Putamen (tissue), 1 donor: ENCODE measurements around the gene RAPGEF3.

Experiments used
- DNase-seq: peaks from one replicate; pipeline ENCODE4 v3.0.0-alpha.2; 2016; ENCODE audit warnings: low spot score

RAPGEF3 gene

GRCh38 chr12:47755655-47756562, 2.8 kb downstream of the RAPGEF3 start:
- DNase-seq: no peak

DNA sequence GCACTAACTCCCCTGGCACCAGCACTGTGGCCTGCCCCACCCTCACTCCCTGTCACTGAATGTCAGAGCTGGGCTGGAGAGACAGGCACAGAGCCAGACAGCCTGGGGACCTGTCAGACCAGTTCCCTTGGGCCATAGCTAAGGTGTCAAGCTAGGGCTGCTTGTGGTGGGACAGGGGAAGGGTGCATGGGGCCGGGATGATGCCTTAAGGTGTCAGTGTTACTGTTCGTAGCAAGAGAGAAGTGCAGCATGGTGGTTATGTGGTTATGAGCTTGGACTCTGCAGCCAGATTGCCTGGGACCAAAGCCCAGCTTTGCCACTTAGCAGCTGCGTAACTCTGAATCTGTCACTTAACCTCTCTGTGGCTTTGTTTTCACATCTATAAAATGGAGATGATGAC, 3.8 kb downstream of the RAPGEF3 start:
- DNase-seq: no peak

DNA sequence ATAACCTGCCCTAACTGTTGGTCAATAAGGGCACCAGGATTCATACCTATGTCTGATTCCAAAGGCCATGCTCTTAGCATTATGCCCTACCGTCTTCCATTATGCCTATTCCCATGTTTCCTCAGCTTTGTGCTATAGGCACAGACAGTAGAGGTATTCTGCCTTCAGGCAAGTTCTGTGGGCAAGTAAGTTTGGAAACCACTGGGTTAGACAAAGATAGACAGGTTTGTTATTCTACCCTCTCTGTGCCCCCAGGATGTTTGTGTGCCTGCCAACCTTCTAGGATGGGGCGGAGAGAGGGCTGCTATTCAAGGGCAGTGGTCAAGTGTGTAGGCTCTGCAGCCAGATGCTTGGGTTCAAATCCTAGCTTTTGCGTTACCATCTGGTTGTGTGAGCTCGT, 4.6 kb downstream of the RAPGEF3 start:
- DNase-seq: no peak

GRCh38 chr12:47753021-47754001, 5.4 kb downstream of the RAPGEF3 start:
- DNase-seq: no peak

- no peak for DNase-seq
Observed at GRCh38 chr12:47752552-47752951, 6.1 kb downstream of the RAPGEF3 start.

DNA sequence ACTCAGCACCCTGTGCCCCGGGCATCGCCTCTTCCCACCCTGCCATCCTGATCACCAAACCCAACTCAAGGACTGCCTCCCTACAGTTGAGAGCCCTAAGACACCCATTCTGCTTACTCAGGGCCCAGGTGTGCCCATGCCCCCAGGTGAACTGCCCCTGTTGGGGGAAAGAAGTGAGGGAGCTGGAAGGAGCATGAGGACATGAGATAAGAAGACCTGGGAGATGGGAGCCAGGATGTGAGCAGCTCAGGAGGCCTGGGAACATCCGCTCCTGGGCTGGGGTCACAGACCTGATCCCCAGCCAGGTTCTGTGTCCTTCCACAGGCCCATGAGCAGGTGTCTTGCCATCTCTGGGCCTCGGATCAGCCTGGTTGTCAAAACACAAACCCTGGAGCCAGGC, 6.6 kb downstream of the RAPGEF3 start:
- no peak for DNase-seq

DNA sequence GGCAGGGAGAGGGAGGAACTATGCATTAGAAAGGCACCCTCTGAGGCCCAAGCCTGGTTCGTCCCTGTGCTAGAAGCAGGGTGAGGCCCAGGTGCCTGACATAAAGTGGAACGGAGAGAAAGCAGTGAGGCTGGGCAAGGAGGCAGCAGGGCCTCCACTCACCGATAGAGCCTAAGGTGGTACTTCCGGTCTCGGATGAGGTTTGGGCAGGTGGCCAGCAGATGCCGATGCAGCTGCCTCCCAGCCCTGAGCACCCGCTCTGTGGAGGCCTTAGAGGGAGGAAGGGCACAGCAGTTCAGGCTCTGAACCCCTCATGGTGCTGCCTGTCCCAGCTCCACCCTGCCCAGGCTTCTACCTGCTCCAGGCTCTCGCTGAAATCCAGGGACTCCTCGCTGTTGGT, 7.1 kb downstream of the RAPGEF3 start:
- DNase-seq: no peak

DNA sequence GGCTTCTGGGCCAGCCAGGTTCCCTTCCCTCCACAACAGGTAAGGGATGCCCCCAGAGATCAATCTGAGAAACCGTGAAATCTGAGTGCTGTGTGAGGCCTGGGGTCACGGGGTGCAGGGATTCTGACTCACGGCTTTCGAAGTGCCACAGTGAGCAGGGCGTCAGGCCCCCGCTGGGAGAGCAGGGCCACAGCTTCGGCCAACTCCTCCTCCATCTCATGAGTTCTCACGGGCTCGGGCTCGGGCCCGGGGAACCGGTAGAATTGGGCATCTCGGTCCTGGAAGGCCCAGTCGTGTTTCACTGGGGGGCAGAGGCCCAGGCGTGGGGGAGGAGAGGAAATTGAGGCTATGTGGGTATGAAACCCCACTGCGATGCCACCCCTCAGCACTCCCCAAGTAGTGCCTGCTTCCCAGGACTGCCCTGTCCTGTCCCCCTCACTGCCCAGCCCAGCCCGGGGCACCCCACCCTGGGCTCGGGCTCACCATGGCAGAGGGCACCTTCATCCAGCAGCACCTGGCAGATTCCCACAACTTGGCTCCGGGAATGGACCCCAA, 7.7 kb downstream of the RAPGEF3 start:
- DNase-seq: no peak

DNA sequence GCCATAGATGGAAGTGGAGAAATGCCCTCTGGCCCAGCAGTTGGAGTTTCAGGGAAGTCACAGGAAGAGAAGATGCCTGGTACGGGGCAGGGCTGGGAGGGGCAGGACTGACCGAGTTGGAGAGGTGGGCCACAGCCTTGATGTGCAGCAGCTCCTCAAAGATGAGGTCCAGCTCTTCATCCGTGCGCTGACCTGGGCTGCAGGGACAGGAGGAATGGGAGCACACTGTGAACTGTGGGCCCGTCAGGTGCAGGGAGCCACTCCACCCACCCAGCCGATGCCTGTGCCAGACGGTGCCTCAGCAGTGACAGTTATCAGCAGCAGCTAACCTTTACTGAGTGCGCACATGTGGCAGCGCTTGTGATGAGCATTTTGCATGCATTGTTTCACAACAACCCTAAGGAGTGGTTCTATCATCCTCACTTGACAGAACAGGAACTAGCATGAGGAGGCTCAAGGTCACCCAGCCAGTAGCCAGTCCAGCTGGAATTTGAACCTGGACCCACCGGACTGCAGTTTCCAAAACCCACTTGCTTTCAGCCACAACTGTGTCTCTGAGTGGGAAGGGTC, 8.4 kb downstream of the RAPGEF3 start:
- no peak for DNase-seq

- DNase-seq: no peak
Observed at GRCh38 chr12:47748899-47749298, 9.8 kb downstream of the RAPGEF3 start.

GRCh38 chr12:47748507-47748828, 10.2 kb downstream of the RAPGEF3 start:
- no peak for DNase-seq

DNA sequence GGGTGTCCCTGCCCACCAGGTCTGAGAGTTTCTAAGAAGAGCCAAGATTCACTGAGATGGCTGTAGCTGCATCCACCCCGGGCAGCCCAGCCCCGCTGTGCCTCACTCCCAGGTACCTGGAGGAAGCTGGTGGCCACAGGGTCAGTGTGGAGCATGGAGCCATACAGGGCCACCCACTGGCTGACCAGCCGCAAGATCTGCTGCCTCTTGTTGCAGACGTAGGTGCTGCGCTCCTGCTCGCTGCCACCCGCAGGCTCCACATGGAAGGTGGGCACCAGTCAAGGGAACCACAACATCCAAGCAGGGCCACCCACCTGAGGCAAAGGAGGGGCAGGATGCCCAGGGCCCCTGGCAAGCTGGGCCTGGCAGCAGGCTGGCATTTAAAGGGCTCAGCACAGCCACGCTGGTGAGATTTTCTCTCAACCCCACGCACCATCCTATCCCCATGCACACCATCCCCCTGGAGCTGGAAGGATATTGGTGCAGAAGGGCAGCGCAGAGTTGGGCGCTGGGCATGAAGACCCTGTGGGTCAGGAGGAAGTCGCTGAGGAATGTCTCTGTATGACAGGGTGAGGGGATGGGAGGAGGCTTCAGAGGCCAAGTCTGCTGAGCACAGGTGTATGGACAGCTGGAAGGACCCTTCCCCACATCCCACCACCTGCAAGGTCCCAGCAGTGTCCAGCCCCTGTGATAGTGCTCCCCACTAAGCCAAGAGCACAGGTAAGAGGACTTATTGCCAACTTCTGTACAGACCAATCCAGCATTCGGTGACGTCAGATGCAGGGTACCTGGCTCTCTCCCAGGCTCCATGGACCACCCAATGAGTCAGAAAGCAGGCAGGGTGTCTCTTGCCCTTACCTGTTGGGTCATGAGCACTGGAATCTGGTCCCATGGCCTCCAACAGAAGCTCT, 10.8 kb downstream of the RAPGEF3 start:
- no peak for DNase-seq

GRCh38 chr12:47747126-47747525, 11.6 kb downstream of the RAPGEF3 start:
- DNase-seq: no peak

DNA sequence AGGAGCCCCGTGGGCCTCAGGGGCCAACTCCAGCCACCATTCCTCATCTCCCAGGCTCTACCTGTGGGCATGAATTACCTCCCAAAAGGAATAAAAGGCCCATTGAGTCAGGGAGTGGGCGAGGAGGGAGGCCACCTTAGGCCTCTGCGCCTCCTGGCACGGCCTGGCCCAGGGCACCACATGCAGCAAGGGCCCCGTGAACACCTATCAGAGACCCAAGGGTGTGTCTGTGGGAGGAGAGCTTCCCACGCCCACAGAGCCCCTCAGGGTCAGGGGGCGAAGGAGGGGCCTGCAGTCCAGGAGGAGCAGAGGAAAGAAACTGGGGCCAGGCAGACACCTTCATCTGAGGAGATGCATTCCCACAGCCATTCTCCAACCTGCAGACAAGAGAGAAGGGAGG, 12.2 kb downstream of the RAPGEF3 start:
- no peak for DNase-seq

GRCh38 chr12:47746073-47746472, 12.6 kb downstream of the RAPGEF3 start:
- DNase-seq: no peak

DNA sequence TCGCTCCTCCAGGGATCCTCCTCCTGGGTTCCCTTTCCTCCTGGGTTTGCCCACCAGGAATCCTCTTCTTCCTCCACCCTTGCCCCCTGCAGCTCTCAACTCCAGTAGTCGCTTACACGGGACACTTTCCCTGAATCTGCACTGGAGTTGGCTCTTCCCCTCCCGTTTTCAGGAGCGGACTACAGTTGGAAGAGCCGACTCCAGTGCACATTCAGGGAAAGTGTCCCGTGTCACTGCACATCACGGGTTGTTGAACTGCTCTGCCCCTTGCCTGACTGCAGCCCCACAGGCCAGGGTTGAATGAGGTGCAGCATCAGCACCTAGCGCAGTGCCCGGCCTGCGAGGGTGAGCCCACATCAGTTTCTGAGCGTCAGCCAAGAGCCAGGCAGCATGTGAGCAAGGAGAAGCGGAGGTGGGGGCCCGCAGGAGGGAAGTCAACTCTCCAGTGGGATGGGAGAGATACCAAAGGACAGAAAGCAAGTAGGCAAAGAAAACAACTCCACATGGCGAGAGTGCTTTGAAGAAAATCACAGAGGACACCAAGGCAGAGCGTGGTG, 13.1 kb downstream of the RAPGEF3 start:
- DNase-seq: no peak

DNA sequence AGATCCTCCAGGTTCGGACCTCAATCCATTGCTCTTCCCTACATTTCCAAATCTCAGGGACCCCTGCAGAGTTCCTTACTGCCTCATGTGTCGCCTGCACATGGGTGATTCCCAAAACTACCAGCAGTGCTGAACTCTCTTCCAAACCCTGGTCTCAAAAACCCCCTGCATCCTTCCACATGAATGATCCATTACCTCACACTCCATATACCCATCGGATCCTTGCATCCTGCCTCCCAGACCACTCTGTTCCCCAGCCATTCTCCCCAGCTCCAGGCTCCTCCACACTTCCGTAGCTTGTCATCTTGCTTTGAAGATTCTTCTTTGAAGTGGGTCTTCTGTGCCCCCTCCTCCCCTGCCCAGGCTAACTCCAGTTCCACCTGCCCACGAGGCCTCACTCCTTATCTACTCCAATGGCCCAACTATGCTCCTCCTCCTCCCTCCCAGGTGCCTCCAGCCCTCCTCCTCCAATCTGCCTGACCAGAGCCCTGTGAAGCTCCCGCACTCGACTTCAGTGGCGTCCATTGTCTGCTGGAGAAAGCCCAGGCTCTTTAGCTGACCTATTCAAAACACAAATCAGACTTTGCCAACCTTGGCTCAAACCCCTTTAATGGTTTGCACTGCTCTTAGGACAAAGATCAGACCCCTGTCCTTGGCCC, 13.8 kb downstream of the RAPGEF3 start:
- DNase-seq: no peak

DNA sequence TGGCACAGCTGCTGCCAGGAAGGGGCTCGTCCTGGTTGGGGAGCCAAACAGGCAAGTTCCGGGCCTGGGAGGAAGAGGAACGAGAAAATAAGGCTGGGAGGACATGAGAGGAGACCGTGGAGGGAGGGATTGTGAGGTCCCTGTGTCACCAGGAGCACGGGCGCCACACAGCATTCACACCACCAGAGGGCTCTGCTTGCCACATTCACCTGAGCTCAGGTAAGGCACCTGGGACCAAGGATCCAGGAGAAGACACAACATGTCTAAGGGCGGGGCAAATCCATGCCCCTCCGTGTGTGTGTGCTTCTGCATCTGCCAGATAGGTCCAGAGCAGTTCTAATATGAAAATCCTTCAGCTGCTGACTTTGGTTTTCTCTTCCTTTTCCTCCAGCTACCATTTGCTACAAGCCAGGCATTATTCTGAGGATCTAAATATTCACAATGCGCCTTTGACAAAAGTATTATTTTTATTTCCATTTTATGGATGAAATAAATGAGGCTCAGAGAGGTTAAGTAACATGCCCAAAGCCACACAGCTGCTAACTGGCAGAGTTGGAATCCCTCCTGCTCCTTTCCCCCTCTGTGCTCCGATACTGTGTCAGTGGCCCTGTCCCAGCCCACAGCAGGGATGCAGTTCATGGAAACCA, 14.6 kb downstream of the RAPGEF3 start:
- no peak for DNase-seq

GRCh38 chr12:47743311-47743860, 15.3 kb downstream of the RAPGEF3 start:
- DNase-seq: no peak
